Measurements from ENCODE around the gene SLCO3A1. TPM values are rescaled to one million over a fixed set of nuclear protein-coding genes. Genes with fewer than 3 reads are reported as not detected.

SLCO3A1 gene
- total RNA-seq, 1 experiment from 2014 or later = 37.8 TPM

DNA sequence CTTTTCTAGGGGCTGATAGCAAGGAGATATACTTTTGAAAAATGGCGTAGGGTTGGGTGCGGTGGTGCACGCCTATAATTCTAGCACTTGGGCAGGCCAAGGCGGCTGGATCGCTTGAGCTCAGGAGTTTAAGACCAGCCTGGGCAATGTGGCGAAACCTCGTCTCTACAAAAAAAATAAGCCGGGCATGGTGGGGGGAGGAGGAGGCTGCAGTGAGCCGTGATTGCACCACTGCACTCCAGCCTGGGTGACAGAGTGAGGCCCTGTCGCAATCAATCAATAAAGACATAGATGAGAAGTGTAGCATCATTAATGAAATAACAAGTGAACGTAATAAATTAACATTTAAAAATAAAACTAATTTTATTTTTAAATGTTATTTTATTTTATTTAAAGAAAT, 134.6 kb downstream of the SLCO3A1 start:
- Histone ChIP-seq H3K9me3 (ENCODE audit: insufficient read depth, low read depth) (no peaks in the 10 kb centered on the region), H2AFZ (no peak overlapping the region), H3K27ac (no peak overlapping the region), H4K20me1 (ENCODE audit: insufficient read depth) (no peaks in the 10 kb centered on the region), H3K4me2 (no peak overlapping the region), H3K9me2 (ENCODE audit: insufficient read depth) (no peaks in the 10 kb centered on the region), H3K4me1 (replicated peaks; ENCODE audit: insufficient read depth) (no peaks in the 10 kb centered on the region), H3K27me3 (ENCODE audit: insufficient read depth, low read depth) (no peaks in the 10 kb centered on the region), H3K4me3 (no peak overlapping the region), H3K36me3 (ENCODE audit: low read depth) (no peaks in the 10 kb centered on the region), H3F3A (ENCODE audit: insufficient read depth, low read depth) (no peaks in the 10 kb centered on the region), H3K79me2 (ENCODE audit: low read depth) (peaks cover 34% of the 10 kb centered on the region)
- intact Hi-C loops (cut with micrococcal nuclease; ENCODE audit: unreplicated experiment) = no loop called here
- TF ChIP-seq EZH2 (IDR thresholded peaks at IDR 0.05; ENCODE audit: low read depth) = no peak
- TF ChIP-seq, protein P1, sequence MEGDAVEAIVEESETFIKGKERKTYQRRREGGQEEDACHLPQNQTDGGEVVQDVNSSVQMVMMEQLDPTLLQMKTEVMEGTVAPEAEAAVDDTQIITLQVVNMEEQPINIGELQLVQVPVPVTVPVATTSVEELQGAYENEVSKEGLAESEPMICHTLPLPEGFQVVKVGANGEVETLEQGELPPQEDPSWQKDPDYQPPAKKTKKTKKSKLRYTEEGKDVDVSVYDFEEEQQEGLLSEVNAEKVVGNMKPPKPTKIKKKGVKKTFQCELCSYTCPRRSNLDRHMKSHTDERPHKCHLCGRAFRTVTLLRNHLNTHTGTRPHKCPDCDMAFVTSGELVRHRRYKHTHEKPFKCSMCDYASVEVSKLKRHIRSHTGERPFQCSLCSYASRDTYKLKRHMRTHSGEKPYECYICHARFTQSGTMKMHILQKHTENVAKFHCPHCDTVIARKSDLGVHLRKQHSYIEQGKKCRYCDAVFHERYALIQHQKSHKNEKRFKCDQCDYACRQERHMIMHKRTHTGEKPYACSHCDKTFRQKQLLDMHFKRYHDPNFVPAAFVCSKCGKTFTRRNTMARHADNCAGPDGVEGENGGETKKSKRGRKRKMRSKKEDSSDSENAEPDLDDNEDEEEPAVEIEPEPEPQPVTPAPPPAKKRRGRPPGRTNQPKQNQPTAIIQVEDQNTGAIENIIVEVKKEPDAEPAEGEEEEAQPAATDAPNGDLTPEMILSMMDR (conservative IDR thresholded peaks at IDR 0.05) = no peak
- DNase-seq = no peak
- no TSS peak for BruUV-seq (replicated peaks)
- POLR2A ChIA-PET (ENCODE audit: unreplicated experiment) = no interaction called here
- CTCF ChIA-PET = interaction anchor here (0.7 kb wide), 1 partner anchor 47 kb away, joined by 9 read pairs; no protein-coding TSS in a partner anchor

DNA sequence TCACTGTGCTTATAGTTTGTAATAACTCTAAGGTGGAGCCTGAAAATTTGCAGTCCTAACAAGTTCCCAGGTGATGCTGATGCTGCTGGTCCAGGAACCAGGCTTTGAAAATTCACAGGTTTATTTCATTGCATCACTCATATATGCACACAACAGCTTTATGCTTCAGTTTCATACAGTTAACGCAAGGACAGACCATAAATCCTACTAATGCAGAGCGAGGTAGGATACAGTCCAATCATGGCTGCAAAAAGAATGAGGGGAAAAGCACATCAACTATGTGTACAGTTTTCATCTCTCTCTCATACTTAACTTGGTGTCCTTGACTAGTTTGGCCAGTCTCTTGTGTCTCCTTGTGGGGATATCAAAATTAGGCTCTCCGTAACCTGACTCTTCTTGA, 135.1 kb downstream of the SLCO3A1 start:
- Histone ChIP-seq H3K4me1 (replicated peaks; ENCODE audit: insufficient read depth) (no peaks in the 10 kb centered on the region), H3K27ac (no peak overlapping the region), H3K4me3 (no peak overlapping the region), H3K9me2 (ENCODE audit: insufficient read depth) (no peaks in the 10 kb centered on the region), H3K4me2 (no peak overlapping the region), H3K79me2 (ENCODE audit: low read depth) (peaks cover 34% of the 10 kb centered on the region), H2AFZ (no peak overlapping the region), H3F3A (ENCODE audit: insufficient read depth, low read depth) (no peaks in the 10 kb centered on the region), H4K20me1 (ENCODE audit: insufficient read depth) (no peaks in the 10 kb centered on the region), H3K9me3 (ENCODE audit: insufficient read depth, low read depth) (no peaks in the 10 kb centered on the region), H3K27me3 (ENCODE audit: insufficient read depth, low read depth) (no peaks in the 10 kb centered on the region), H3K36me3 (ENCODE audit: low read depth) (no peaks in the 10 kb centered on the region)
- intact Hi-C loops (cut with micrococcal nuclease; ENCODE audit: unreplicated experiment) = no loop called here
- BruUV-seq (replicated peaks) = no TSS peak
- ChIA-PET CTCF (no interaction called here), POLR2A (ENCODE audit: unreplicated experiment) (no interaction called here)
- no peak for DNase-seq
- TF ChIP-seq, protein P1 (conservative IDR thresholded peaks at IDR 0.05) = no peak
- no peak for TF ChIP-seq EZH2 (IDR thresholded peaks at IDR 0.05; ENCODE audit: low read depth)

DNA sequence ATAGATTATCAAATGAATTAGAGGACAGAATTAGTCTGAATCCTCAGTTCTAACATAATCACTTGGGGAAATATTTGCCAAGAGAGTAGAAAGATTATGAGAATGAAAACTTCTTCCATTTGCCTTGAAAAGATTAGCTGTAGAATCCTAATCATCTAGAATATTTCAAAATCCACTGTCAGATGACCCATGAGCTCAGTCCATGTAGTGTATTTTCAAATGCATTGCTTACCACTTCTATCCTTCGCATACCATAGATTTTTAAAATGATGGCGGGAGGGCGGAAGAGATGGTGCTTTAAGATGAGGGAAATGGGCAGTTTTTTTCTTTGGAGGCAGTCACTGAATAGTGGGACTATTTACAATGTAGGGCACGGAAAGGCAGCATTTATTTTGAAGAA, 136.3 kb downstream of the SLCO3A1 start:
- ChIA-PET POLR2A (ENCODE audit: unreplicated experiment) (no interaction called here), CTCF (no interaction called here)
- DNase-seq = no peak
- Histone ChIP-seq H3K27ac (no peak overlapping the region), H3K9me3 (ENCODE audit: insufficient read depth, low read depth) (no peaks in the 10 kb centered on the region), H3K9me2 (ENCODE audit: insufficient read depth) (no peaks in the 10 kb centered on the region), H3F3A (ENCODE audit: insufficient read depth, low read depth) (no peaks in the 10 kb centered on the region), H3K27me3 (ENCODE audit: insufficient read depth, low read depth) (no peaks in the 10 kb centered on the region), H3K36me3 (ENCODE audit: low read depth) (no peaks in the 10 kb centered on the region), H3K79me2 (ENCODE audit: low read depth) (peaks cover 25% of the 10 kb centered on the region), H3K4me2 (no peak overlapping the region), H4K20me1 (ENCODE audit: insufficient read depth) (no peaks in the 10 kb centered on the region), H3K4me3 (no peak overlapping the region), H3K4me1 (replicated peaks; ENCODE audit: insufficient read depth) (no peaks in the 10 kb centered on the region), H2AFZ (no peak overlapping the region)
- intact Hi-C loops (cut with micrococcal nuclease; ENCODE audit: unreplicated experiment) = no loop called here
- BruUV-seq (replicated peaks) = no TSS peak
- TF ChIP-seq, protein P1 (conservative IDR thresholded peaks at IDR 0.05) = no peak
- no peak for TF ChIP-seq EZH2 (IDR thresholded peaks at IDR 0.05; ENCODE audit: low read depth)

Data from PC-9 (cell line).